Erythroblast (primary cell): ENCODE data around the gene MEGF11.

Experiments used
- GATA1 ChIP-seq: IDR thresholded peaks from 2 replicates; pipeline ENCODE4 v1.6.1; 2011; ENCODE audit warnings: low read depth, mild to moderate bottlenecking, control low read depth, low read length, moderate library complexity
- POLR2A ChIP-seq: IDR thresholded peaks from 2 replicates; pipeline ENCODE4 v1.6.1; 2011; ENCODE audit warnings: mild to moderate bottlenecking, low read length

DNA sequence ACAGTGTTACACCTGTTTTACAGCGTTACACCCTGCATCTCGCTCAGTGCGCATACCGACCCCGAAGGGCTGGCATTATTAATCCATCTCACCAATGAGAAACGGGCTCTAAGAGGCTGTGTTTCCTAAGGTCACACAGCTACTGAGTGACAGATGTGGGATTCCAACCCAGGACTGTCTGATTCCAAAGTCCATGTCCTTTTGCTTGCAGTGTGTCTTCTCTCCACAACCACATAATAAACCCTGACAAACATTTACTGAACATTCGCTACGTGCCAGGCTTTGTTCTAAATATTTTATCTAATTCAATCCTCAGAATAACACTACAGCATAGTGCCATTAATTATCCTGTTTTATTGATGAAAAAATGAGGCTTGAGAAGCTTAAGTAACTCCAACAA lies 305.2 kb downstream of the MEGF11 start:
- TF ChIP-seq POLR2A (no peak), GATA1 (no peak)
